Nephron progenitor cell (in vitro differentiated cells): ENCODE data around the gene SLC35B4.

Source experiments
- DNase-seq: peaks from one replicate; pipeline ENCODE4 v3.0.0; 2021
- H3K27ac Mint-ChIP-seq: 2 replicates; pipeline ENCODE4 v1.8.0; 2021; ENCODE audit warnings: mild to moderate bottlenecking, moderate library complexity, mixed read lengths
- H3K27me3 Mint-ChIP-seq: 2 replicates; pipeline ENCODE4 v1.8.0; 2021; ENCODE audit warnings: mild to moderate bottlenecking, low read depth, mixed read lengths; ENCODE audit not compliant: poor library complexity
- H3K36me3 Mint-ChIP-seq: 2 replicates; pipeline ENCODE4 v1.8.0; 2021; ENCODE audit warnings: low read depth, mixed read lengths
- H3K4me1 Mint-ChIP-seq: 2 replicates; pipeline ENCODE4 v1.8.0; 2021; ENCODE audit warnings: mixed read lengths
- H3K4me3 Mint-ChIP-seq: 2 replicates; pipeline ENCODE4 v1.8.0; 2021; ENCODE audit warnings: mild to moderate bottlenecking, moderate library complexity, mixed read lengths
- H3K9me3 Mint-ChIP-seq: 2 replicates; pipeline ENCODE4 v1.8.0; 2021; ENCODE audit warnings: mild to moderate bottlenecking, moderate library complexity, mixed read lengths
- CTCF ChIP-seq: fragments of 200-600 bp; sonication (generic); IDR thresholded peaks from 2 replicates; pipeline ENCODE4 v1.5.0; 2021; ENCODE audit warnings: antibody characterized with exemption

SLC35B4 gene

GRCh38 chr7:134287916-134288659 is 28.6 kb downstream of the SLC35B4 start:
- Mint-ChIP-seq H3K4me1 (peaks cover 18% of the 10 kb centered on the region), H3K27ac (peak overlapping the region; percentile 40), H3K36me3 (peaks cover 10% of the 10 kb centered on the region), H3K4me3 (no peak overlapping the region), H3K27me3 (peaks cover 2% of the 10 kb centered on the region), H3K9me3 (no peaks in the 10 kb centered on the region)
- no peak for DNase-seq
- TF ChIP-seq CTCF: no peak

GRCh38 chr7:134284952-134285351 is 31.8 kb downstream of the SLC35B4 start:
- Mint-ChIP-seq H3K4me3 (no peak overlapping the region), H3K27ac (no peak overlapping the region), H3K4me1 (peaks cover 18% of the 10 kb centered on the region), H3K27me3 (peaks cover 5% of the 10 kb centered on the region), H3K36me3 (no peaks in the 10 kb centered on the region), H3K9me3 (peaks cover 3% of the 10 kb centered on the region)
- DNase-seq: no peak
- TF ChIP-seq CTCF: no peak

- H3K9me3 Mint-ChIP-seq: peaks cover 3% of the 10 kb centered on the region
- DNase-seq: no peak
- no peaks in the 10 kb centered on the region for H3K36me3 Mint-ChIP-seq
- no peak overlapping the region for H3K4me3 Mint-ChIP-seq
- peaks cover 14% of the 10 kb centered on the region for H3K27me3 Mint-ChIP-seq
- H3K27ac Mint-ChIP-seq: no peak overlapping the region
- no peak for TF ChIP-seq CTCF
- H3K4me1 Mint-ChIP-seq: peaks cover 12% of the 10 kb centered on the region
Measured at GRCh38 chr7:134284011-134284410, 32.7 kb downstream of the SLC35B4 start.

- no peak for TF ChIP-seq CTCF
Measured at GRCh38 chr7:134280508-134280907, 36.2 kb downstream of the SLC35B4 start.

GRCh38 chr7:134279898-134280297 is 36.8 kb downstream of the SLC35B4 start:
- H3K9me3 Mint-ChIP-seq: peaks cover 3% of the 10 kb centered on the region
- H3K27ac Mint-ChIP-seq: no peak overlapping the region
- H3K27me3 Mint-ChIP-seq: peaks cover 14% of the 10 kb centered on the region
- no peak for TF ChIP-seq CTCF
- no peak for DNase-seq
- H3K4me3 Mint-ChIP-seq: no peak overlapping the region
- no peaks in the 10 kb centered on the region for H3K4me1 Mint-ChIP-seq
- no peaks in the 10 kb centered on the region for H3K36me3 Mint-ChIP-seq

More at GRCh38 chr7:134280508-134280907, 36.2 kb downstream of the SLC35B4 start:
- no peaks in the 10 kb centered on the region for H3K4me1 Mint-ChIP-seq
- no peaks in the 10 kb centered on the region for H3K36me3 Mint-ChIP-seq
- H3K27me3 Mint-ChIP-seq: peaks cover 14% of the 10 kb centered on the region
- DNase-seq: no peak
- peaks cover 3% of the 10 kb centered on the region for H3K9me3 Mint-ChIP-seq
- no peak overlapping the region for H3K27ac Mint-ChIP-seq
- H3K4me3 Mint-ChIP-seq: no peak overlapping the region

- Mint-ChIP-seq H3K9me3 (peaks cover 3% of the 10 kb centered on the region), H3K36me3 (no peaks in the 10 kb centered on the region), H3K27ac (no peak overlapping the region), H3K27me3 (peaks cover 14% of the 10 kb centered on the region), H3K4me1 (no peaks in the 10 kb centered on the region), H3K4me3 (no peak overlapping the region)
- no peak for TF ChIP-seq CTCF
- no peak for DNase-seq
Measured at GRCh38 chr7:134279336-134279735, 37.4 kb downstream of the SLC35B4 start.
